Measurements from ENCODE around the gene HLF. TPM values are rescaled to one million over a fixed set of nuclear protein-coding genes. Genes with fewer than 3 reads are reported as not detected.

The HLF gene
- total RNA-seq, 6 donors from 2014 or later: 19.9 to 45.1 (median 26.1) TPM

GRCh38 chr17:55291114-55291507 lies 26.4 kb downstream of the HLF start:
- Histone ChIP-seq H3K27ac (peak overlapping the region in 1 of 4 donors; percentile 11), H3K4me1 (peaks cover 12 to 28% (median 16%) of the 10 kb centered on the region in 4 donors), H3K9me3 (no peaks in the 10 kb centered on the region), H3K4me3 (no peak overlapping the region), H3K36me3 (no peaks in the 10 kb centered on the region), H3K27me3 (no peaks in the 10 kb centered on the region)
- no peak for DNase-seq
- no peak for ATAC-seq (ENCODE audit: low FRiP score in 2 of 2)
- TF ChIP-seq CTCF (IDR thresholded peaks at IDR 0.05): no peak
- TF ChIP-seq POLR2AphosphoS5 (IDR thresholded peaks at IDR 0.05): no peak
- TF ChIP-seq EP300 (IDR thresholded peaks at IDR 0.05): no peak
- TF ChIP-seq POLR2A (IDR thresholded peaks at IDR 0.05): no peak
- 100% methylated on average over 1 of the region's 1 CpG for WGBS, 2 donors

- WGBS, 2 donors: 71 to 72% methylated on average over 5 of the region's 5 CpGs
- Histone ChIP-seq H3K4me1 (peaks cover 4 to 18% (median 8%) of the 10 kb centered on the region in 4 donors), H3K9me3 (no peaks in the 10 kb centered on the region), H3K36me3 (no peaks in the 10 kb centered on the region), H3K4me3 (no peak overlapping the region), H3K27ac (no peak overlapping the region), H3K27me3 (no peaks in the 10 kb centered on the region)
- TF ChIP-seq EP300 (IDR thresholded peaks at IDR 0.05) (no peak), POLR2A (IDR thresholded peaks at IDR 0.05) (no peak), CTCF (IDR thresholded peaks at IDR 0.05) (no peak), POLR2AphosphoS5 (IDR thresholded peaks at IDR 0.05) (no peak)
- DNase-seq (no peak), ATAC-seq (ENCODE audit: low FRiP score in 2 of 2) (no peak)
Measured at GRCh38 chr17:55292094-55292493, 27.3 kb downstream of the HLF start.

GRCh38 chr17:55294042-55294751 lies 29.4 kb downstream of the HLF start:
- Histone ChIP-seq H3K27me3 (no peaks in the 10 kb centered on the region), H3K4me1 (peaks cover 0 to 7% (median 3%) of the 10 kb centered on the region in 4 donors), H3K27ac (no peak overlapping the region), H3K36me3 (peaks cover 0 to 2% (median 0%) of the 10 kb centered on the region in 4 donors), H3K4me3 (no peak overlapping the region), H3K9me3 (no peaks in the 10 kb centered on the region)
- WGBS, 2 donors: 63 to 68% methylated on average over 13 of the region's 13 CpGs
- DNase-seq: no peak
- no peak for TF ChIP-seq CTCF (IDR thresholded peaks at IDR 0.05)
- no peak for TF ChIP-seq POLR2A (IDR thresholded peaks at IDR 0.05)
- TF ChIP-seq EP300 (IDR thresholded peaks at IDR 0.05): no peak
- no peak for TF ChIP-seq POLR2AphosphoS5 (IDR thresholded peaks at IDR 0.05)
- ATAC-seq (ENCODE audit: low FRiP score in 2 of 2): no peak

GRCh38 chr17:55295411-55296170 lies 30.8 kb downstream of the HLF start:
- peak in 1 of 2 donors; percentile 43 for DNase-seq
- H3K36me3 ChIP-seq: peaks cover 0 to 2% (median 0%) of the 10 kb centered on the region in 4 donors
- H3K27ac ChIP-seq: peak overlapping the region in 1 of 4 donors; percentile 38
- no peaks in the 10 kb centered on the region for H3K27me3 ChIP-seq
- H3K4me1 ChIP-seq: peaks cover 0 to 7% (median 2%) of the 10 kb centered on the region in 4 donors
- H3K9me3 ChIP-seq: no peaks in the 10 kb centered on the region
- 45 to 51% methylated on average over 10 of the region's 10 CpGs for WGBS, 2 donors
- peak; percentile 77 to 90 for ATAC-seq (ENCODE audit: low FRiP score in 2 of 2)
- no peak overlapping the region for H3K4me3 ChIP-seq
- TF ChIP-seq CTCF (IDR thresholded peaks at IDR 0.05) (peak; percentile 47 to 77 (median 68)), EP300 (IDR thresholded peaks at IDR 0.05) (no peak), POLR2A (IDR thresholded peaks at IDR 0.05) (no peak), POLR2AphosphoS5 (IDR thresholded peaks at IDR 0.05) (no peak)

Data from upper lobe of left lung (tissue), 6 donors.